GM12875 (cell line): ENCODE measurements around the gene NOTCH3.

Experiments
- H3K4me3 ChIP-seq: one replicate; pipeline ENCODE4 v1.5.1; 2011; ENCODE audit warnings: low read depth, low read length, control low read depth
- TF ChIP-seq, protein P1 (sequence below): IDR thresholded peaks from 2 replicates; pipeline ENCODE4 v1.5.1; 2011; ENCODE audit warnings: low read depth, mild to moderate bottlenecking, control low read depth, inconsistent platforms, low read length, moderate library complexity, borderline replicate concordance; ENCODE audit not compliant: insufficient read depth

Gene NOTCH3

DNA sequence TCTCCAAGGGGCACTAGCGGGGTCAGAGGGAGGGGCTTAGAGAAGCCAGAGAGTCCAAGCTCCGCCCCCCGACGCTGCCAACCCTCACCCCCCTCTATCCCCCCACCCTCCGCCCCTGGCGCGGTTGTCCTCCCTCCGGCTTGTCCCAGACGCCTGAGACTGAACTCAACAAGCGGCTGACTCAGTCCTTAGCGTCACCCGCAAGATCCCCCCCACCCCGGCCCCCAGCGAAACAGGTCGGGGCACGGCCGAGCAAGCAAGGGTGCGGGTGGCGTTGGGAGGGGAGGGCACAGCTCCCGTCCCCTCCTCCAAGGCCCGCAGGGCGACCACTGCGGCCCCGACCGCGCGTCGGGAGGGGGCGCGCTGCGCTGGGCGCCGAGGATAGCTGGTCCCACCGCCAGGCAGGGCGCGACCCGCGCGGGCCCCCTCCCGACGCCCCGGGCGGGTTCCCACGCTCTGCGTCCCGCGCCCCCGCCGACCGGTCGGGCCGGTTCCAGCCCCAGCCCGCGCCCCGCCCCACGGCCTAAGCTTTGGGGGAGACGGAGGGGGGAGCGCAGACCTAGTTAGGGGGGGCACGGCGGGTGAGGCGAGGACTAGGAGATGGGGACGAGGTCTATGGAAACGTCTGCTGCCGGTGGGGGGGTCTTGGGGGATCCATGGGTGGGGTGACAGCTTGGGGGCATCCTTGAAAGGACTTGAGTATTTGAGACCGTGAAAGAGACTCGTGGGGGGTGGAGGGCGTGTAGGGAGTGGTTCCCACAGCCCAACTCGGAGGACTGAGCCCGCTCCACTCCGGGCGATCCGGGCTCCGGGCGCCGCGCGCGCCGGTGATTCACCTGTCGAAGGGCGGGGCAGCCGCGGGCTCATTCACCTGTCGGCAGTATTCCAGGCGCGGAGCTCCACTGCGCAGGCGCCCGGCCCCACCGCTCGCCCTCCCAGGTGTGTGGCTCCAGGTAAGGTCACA, 5.1 kb downstream of the NOTCH3 start:
- no peak overlapping the region for H3K4me3 ChIP-seq
- TF ChIP-seq, protein P1, sequence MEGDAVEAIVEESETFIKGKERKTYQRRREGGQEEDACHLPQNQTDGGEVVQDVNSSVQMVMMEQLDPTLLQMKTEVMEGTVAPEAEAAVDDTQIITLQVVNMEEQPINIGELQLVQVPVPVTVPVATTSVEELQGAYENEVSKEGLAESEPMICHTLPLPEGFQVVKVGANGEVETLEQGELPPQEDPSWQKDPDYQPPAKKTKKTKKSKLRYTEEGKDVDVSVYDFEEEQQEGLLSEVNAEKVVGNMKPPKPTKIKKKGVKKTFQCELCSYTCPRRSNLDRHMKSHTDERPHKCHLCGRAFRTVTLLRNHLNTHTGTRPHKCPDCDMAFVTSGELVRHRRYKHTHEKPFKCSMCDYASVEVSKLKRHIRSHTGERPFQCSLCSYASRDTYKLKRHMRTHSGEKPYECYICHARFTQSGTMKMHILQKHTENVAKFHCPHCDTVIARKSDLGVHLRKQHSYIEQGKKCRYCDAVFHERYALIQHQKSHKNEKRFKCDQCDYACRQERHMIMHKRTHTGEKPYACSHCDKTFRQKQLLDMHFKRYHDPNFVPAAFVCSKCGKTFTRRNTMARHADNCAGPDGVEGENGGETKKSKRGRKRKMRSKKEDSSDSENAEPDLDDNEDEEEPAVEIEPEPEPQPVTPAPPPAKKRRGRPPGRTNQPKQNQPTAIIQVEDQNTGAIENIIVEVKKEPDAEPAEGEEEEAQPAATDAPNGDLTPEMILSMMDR = no peak

DNA sequence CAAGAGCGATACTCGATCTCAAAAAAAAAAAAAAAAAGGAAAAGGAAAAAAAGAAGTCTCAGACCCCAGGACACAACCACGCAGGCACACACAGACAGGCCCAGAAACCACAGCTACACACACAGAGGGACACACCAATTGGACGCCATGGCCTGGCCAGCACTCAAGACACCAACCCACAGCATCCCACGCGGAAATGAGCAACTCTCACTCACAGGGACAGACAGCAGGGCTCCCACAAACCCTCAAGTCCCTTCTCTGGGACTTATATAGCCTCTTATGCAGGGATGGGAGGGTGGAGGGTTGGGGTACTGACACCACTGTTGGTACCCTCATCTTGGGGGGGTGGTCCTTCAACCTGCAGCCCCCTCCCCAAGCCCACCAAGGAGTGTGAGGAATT, 5.9 kb downstream of the NOTCH3 start:
- TF ChIP-seq, protein P1 = no peak
- no peak overlapping the region for H3K4me3 ChIP-seq

DNA sequence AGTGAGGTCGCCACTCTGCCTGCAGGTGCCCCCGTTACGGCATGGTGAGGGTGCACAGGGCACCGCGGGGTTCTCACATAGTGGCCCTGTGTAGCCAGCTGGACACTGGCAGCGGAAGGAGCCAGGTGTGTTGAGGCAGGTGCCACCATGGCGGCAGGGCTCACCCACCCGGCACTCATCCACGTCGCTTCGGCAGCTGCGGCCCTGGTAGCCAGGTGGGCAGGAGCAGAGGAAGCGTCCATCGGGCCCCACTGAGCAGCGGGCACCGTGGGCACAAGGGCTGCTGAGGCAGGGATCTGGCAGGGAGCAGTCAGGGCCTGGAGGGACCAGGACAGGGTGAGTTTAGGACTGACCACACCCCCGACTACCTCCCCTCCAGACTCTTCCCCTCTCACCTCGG, 8.8 kb downstream of the NOTCH3 start:
- TF ChIP-seq, protein P1 = no peak

DNA sequence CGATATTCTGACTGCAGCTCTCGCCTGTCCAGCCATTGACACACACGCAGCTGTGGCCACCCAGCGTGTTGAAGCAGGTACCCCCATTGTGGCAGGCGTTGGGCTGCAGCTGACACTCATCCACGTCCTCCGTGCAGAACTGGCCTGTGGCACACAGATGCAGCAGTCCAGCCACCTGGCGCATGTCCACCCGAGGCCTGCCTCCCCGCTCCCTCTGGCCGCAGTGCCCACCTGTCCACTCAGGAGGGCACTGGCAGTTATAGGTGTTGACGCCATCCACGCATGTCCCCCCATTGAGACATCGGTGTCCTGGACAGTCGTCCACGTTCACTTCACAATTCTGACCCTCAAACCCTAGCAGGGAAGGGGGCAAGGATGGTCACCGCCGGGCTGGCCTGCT, 9.3 kb downstream of the NOTCH3 start:
- TF ChIP-seq, protein P1 = no peak
- H3K4me3 ChIP-seq = no peak overlapping the region

More for the DNA sequence above, 8.8 kb downstream of the NOTCH3 start:
- H3K4me3 ChIP-seq = no peak overlapping the region

DNA sequence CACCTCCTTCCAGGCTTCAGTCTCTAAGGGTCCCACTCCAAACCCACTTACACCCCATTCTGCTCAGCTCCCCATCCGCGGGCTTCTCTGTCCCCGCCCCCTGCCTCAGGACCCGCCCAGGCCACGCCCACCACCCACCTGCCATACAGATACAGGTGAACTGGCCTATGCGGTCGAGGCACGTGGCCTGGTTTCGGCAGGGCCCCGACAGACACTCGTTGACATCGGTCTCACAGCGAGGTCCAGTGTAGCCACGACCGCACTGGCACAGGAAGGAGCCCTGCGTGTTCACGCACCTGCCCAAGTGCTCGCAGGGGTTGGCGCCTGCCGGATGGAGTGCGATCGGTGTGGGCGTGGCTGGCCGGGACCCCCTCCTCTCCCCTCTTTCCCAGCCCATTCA, 11.9 kb downstream of the NOTCH3 start:
- TF ChIP-seq, protein P1 = no peak
- no peak overlapping the region for H3K4me3 ChIP-seq

DNA sequence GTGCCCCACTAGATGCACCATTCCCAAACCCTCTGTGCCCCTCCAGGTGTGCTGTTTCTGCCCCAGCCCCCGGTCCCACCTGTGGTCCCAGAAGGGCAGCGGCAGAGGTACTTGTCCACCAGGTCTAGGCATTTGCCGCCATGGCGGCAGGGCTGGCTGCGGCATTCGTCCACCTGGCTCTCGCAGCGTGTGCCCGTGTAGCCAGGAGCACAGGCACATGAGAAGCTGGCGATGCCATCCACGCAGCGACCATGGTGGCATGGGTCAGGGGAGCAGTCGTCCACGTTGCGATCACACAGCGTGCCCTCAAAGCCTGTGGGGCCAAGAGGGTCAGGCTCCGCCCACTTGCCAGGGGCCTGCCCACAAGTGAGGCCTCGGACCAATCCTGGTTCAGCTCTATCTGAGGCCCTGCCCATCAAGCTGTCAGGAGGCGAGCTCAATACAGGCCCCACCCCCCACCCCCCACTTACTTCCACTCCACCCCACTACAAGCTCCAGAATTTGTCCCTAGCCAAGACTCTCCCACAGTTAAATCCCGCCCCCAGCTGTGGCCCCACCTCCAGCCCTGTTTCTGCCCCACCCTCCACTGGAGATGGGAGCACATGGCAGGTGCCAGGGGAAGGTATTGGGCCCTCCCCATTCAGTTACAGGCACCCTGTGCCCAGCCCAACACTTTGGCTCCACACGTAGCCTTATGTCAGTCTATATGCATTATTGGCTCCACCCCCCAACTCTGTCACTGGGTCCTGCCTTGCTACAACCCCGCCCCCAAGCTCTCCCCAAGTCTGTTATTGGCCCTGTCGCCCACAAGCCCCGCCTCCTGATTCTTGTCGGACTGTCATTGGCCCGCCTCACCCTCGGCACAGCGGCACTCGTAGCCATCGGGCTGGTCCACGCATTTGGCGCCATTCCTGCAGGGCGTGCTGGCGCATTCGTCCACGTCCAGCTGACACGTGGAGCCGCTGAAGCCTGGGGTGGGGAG, 13.5 kb downstream of the NOTCH3 start:
- H3K4me3 ChIP-seq = no peak overlapping the region
- TF ChIP-seq, protein P1 = no peak
